Neuronal stem cell (in vitro differentiated cells): ENCODE measurements around the gene MCOLN2.
"Not testable (repeated sequence)": the region's sequence is repeated elsewhere in the genome, so short reads cannot be mapped to it uniquely, and the experiment has no call there.

Source experiments
- DNase-seq: peaks from one replicate; pipeline ENCODE4 v3.0.0-alpha.2; 2013; ENCODE audit warnings: low spot score
- H2AFZ ChIP-seq: one replicate; pipeline ENCODE4 v1.6.1; 2013; ENCODE audit warnings: mild to moderate bottlenecking, low read length, inconsistent platforms
- H2AK5ac ChIP-seq: 2 replicates; pipeline ENCODE4 v1.6.1; 2013; ENCODE audit warnings: low read depth, mild to moderate bottlenecking, inconsistent platforms, low read length, moderate library complexity, mixed read lengths
- H2BK120ac ChIP-seq: 2 replicates; pipeline ENCODE4 v1.6.1; 2013; ENCODE audit warnings: low read depth, mild to moderate bottlenecking, inconsistent platforms, low read length, moderate library complexity, mixed read lengths
- H2BK12ac ChIP-seq: one replicate; pipeline ENCODE4 v1.6.1; 2013; ENCODE audit warnings: low read length, inconsistent platforms
- H2BK15ac ChIP-seq: 2 replicates; pipeline ENCODE4 v1.6.1; 2013; ENCODE audit warnings: mild to moderate bottlenecking, low read length, inconsistent platforms, mixed read lengths
- H2BK5ac ChIP-seq: one replicate; pipeline ENCODE4 v1.6.1; 2013; ENCODE audit warnings: inconsistent platforms, mild to moderate bottlenecking, low read length, moderate library complexity
- H3K14ac ChIP-seq: one replicate; pipeline ENCODE4 v1.6.1; 2013; ENCODE audit warnings: low read length, inconsistent platforms
- H3K18ac ChIP-seq: 2 replicates; pipeline ENCODE4 v1.6.1; 2013; ENCODE audit warnings: low read length, inconsistent platforms
- H3K23ac ChIP-seq: 2 replicates; pipeline ENCODE4 v1.6.1; 2013; ENCODE audit warnings: low read depth, mild to moderate bottlenecking, mixed read lengths, low read length, inconsistent platforms; ENCODE audit not compliant: poor library complexity
- H3K27ac ChIP-seq: replicated peaks from 3 replicates; pipeline ENCODE4 v1.5.1; 2013; ENCODE audit warnings: low read length, inconsistent platforms
- H3K27me3 ChIP-seq, 3 experiments: 2 replicates each; pipeline ENCODE4 v1.6.1; 2013; ENCODE audit warnings: low read length in 3 of 3, mild to moderate bottlenecking in 2 of 3, inconsistent platforms in 1 of 3, low read depth in 1 of 3, mixed read lengths in 1 of 3, moderate library complexity in 1 of 3; ENCODE audit not compliant: control insufficient read depth in 3 of 3, insufficient read depth in 3 of 3
- H3K36me3 ChIP-seq, 2 donors: replicated peaks in 1 of 2; 2 replicates each; pipeline ENCODE4 v1.6.1; 2013; ENCODE audit warnings: low read length in 2 of 2; ENCODE audit not compliant: control insufficient read depth in 2 of 2, insufficient read depth in 2 of 2
- H3K4ac ChIP-seq: 2 replicates; pipeline ENCODE4 v1.6.1; 2013; ENCODE audit warnings: inconsistent platforms, mild to moderate bottlenecking, low read length, moderate library complexity
- H3K4me1 ChIP-seq, 2 donors: 1 replicate in 1 of 2; 2 replicates in 1 of 2; pipeline ENCODE4 v1.6.1; 2013; ENCODE audit warnings: low read length in 2 of 2, low read depth in 1 of 2; ENCODE audit not compliant: control insufficient read depth in 2 of 2, insufficient read depth in 1 of 2
- H3K4me2 ChIP-seq: one replicate; pipeline ENCODE4 v1.6.1; 2013; ENCODE audit warnings: mild to moderate bottlenecking, low read length, inconsistent platforms; ENCODE audit not compliant: insufficient read depth, poor library complexity, severe bottlenecking
- H3K4me3 ChIP-seq, 2 donors: 2 replicates each; pipeline ENCODE4 v1.5.1; 2013; ENCODE audit warnings: low read length in 2 of 2, mild to moderate bottlenecking in 2 of 2, inconsistent platforms in 1 of 2, moderate library complexity in 1 of 2
- H3K79me1 ChIP-seq: one replicate; pipeline ENCODE4 v1.6.1; 2013; ENCODE audit warnings: low read depth, mild to moderate bottlenecking, inconsistent platforms, low read length, moderate library complexity
- H3K9ac ChIP-seq: one replicate; pipeline ENCODE4 v1.6.1; 2013; ENCODE audit warnings: mild to moderate bottlenecking, low read depth, low read length, inconsistent platforms; ENCODE audit not compliant: poor library complexity
- H3K9me3 ChIP-seq, 2 donors: replicated peaks in 1 of 2; 2 replicates each; pipeline versions ENCODE3 to v1.6.1; 2013; ENCODE audit warnings: low read length in 2 of 2, mild to moderate bottlenecking in 2 of 2, inconsistent platforms in 1 of 2, low read depth in 1 of 2, mixed read lengths in 1 of 2, moderate library complexity in 1 of 2; ENCODE audit not compliant: control insufficient read depth in 2 of 2, insufficient read depth in 1 of 2
- H4K8ac ChIP-seq: one replicate; pipeline ENCODE4 v1.6.1; 2013; ENCODE audit warnings: low read depth, mild to moderate bottlenecking, inconsistent platforms, low read length, moderate library complexity
- H4K91ac ChIP-seq: one replicate; pipeline ENCODE4 v1.6.1; 2013; ENCODE audit warnings: low read length, low read depth, mild to moderate bottlenecking, inconsistent platforms; ENCODE audit not compliant: poor library complexity
- WGBS, 2 donors: extraction: QIAGEN DNeasy Blood & Tissue Kit; methylation state at CpG; one replicate each; pipeline ENCODE4 v1.1.7; 2013; ENCODE audit warnings: missing lambda C conversion rate in 2 of 2, mixed read lengths in 1 of 2; ENCODE audit not compliant: insufficient read length in 2 of 2, insufficient replicate concordance in 1 of 2; ENCODE audit errors: extremely low coverage in 2 of 2; 5-methylcytosine and 5-hydroxymethylcytosine counted together

MCOLN2 gene

DNA sequence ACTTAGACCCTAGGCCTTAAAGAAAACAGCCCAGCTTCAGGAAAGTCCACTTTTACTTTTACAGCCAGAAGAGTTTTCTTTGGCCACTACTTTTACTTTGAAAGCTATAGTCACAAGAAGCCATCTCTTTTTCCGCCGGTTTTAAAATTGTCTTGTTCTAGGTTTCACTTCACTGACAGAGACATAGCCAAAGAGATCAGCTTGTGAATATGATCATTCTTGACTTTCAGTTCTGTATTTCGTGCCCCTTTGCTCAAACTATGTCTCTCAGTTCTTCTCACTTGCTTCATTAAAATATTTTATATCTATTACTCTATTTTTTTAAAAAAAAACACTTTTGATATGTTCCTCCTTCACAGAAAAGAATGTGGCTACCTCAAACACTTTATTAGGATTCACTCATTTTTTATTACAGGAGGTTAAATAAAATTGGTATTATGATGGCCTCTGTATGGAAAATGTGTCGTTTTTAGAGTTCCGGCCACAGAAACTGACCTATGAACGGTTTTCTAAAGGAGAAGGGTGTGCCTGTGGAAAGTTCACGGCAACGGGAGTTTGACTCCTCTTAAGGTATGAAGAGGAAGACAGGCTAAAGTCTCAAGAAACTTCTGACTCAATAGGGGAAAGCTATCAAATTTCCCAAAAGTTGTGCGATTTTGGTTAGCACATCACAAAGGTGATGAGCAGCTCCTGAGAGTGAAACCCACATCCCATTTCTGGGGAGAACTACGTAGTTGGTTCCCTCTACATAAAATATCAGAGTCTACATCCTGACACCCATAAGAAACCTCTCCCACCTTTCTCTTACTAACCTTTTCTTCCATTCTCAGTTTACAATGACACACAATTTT is 1.2 kb downstream of the MCOLN2 start:
- H3K18ac ChIP-seq: no peak overlapping the region
- DNase-seq: no peak
- H2AFZ ChIP-seq: no peak overlapping the region
- H3K14ac ChIP-seq: no peak overlapping the region
- no peak overlapping the region for H4K8ac ChIP-seq
- no peaks in the 10 kb centered on the region for H3K79me1 ChIP-seq
- H2BK120ac ChIP-seq: no peak overlapping the region
- H3K4ac ChIP-seq: no peak overlapping the region
- no peak overlapping the region for H3K4me2 ChIP-seq
- no peak overlapping the region for H2AK5ac ChIP-seq
- no peak overlapping the region for H2BK5ac ChIP-seq
- H3K27me3 ChIP-seq: peaks cover 18 to 64% (median 37%) of the 10 kb centered on the region in 3 experiments
- no peak overlapping the region for H2BK12ac ChIP-seq
- peaks cover 2 to 9% of the 10 kb centered on the region in 2 donors for H3K4me1 ChIP-seq
- no peaks in the 10 kb centered on the region for H3K36me3 ChIP-seq
- H2BK15ac ChIP-seq: no peak overlapping the region
- WGBS, 2 donors: no CpG with 5 or more reads among the region's 10 CpGs
- no peak overlapping the region for H3K27ac ChIP-seq
- no peaks in the 10 kb centered on the region for H3K9me3 ChIP-seq
- H4K91ac ChIP-seq: no peak overlapping the region
- H3K23ac ChIP-seq: no peak overlapping the region
- no peak overlapping the region for H3K9ac ChIP-seq
- H3K4me3 ChIP-seq: no peak overlapping the region

GRCh38 chr1:84991097-84991920 is 5.6 kb downstream of the MCOLN2 start:
- no peak overlapping the region for H2BK12ac ChIP-seq
- WGBS, 2 donors: no CpG with 5 or more reads among the region's 8 CpGs
- H3K36me3 ChIP-seq: no peaks in the 10 kb centered on the region

DNA sequence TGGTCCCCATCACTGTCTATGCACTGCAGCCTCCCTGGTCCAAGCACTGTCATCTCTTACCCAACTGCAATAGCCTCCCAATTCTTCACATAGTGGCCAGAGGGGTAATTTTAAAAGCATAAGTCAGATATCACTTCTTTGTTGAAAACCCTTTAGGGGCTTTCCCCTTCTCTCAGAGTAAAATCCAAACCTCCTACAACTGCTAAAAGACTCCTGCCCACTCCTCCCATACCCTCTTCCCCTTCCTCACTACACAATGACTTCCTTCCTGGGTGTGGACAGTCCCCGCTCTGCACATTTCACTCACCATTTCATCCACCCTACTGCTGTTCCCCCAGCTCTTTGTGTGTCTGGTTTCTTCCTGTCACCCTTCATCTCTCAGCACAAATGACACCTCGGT is 8.3 kb downstream of the MCOLN2 start:
- Histone ChIP-seq H3K18ac (no peak overlapping the region), H3K27ac (no peak overlapping the region), H2BK120ac (no peak overlapping the region), H2AK5ac (no peak overlapping the region), H3K79me1 (no peaks in the 10 kb centered on the region), H2AFZ (no peak overlapping the region), H3K23ac (no peak overlapping the region), H3K9me3 (no peaks in the 10 kb centered on the region), H3K27me3 (no peaks in the 10 kb centered on the region), H2BK5ac (no peak overlapping the region), H3K4me1 (no peaks in the 10 kb centered on the region), H4K91ac (no peak overlapping the region), H2BK12ac (no peak overlapping the region), H3K14ac (no peak overlapping the region), H3K36me3 (no peaks in the 10 kb centered on the region), H3K4ac (no peak overlapping the region), H3K4me2 (no peak overlapping the region), H3K4me3 (no peak overlapping the region), H2BK15ac (no peak overlapping the region), H3K9ac (no peak overlapping the region), H4K8ac (no peak overlapping the region)
- no peak for DNase-seq
- no CpG with 5 or more reads among the region's 2 CpGs for WGBS, 2 donors

More at GRCh38 chr1:84991097-84991920, 5.6 kb downstream of the MCOLN2 start:
- Histone ChIP-seq H3K9me3 (no peaks in the 10 kb centered on the region), H3K14ac (no peak overlapping the region), H3K4ac (no peak overlapping the region), H4K91ac (no peak overlapping the region), H3K27me3 (peaks cover 2 to 22% (median 5%) of the 10 kb centered on the region in 3 experiments), H3K4me1 (no peaks in the 10 kb centered on the region), H4K8ac (no peak overlapping the region), H3K79me1 (no peaks in the 10 kb centered on the region), H2BK120ac (no peak overlapping the region), H3K23ac (no peak overlapping the region), H3K4me2 (no peak overlapping the region), H2AK5ac (no peak overlapping the region), H3K9ac (no peak overlapping the region), H3K4me3 (no peak overlapping the region), H2BK15ac (no peak overlapping the region), H2AFZ (no peak overlapping the region), H2BK5ac (no peak overlapping the region), H3K18ac (no peak overlapping the region), H3K27ac (no peak overlapping the region)
- no peak for DNase-seq

- not testable (repeated sequence) for H3K4ac ChIP-seq, H2BK5ac ChIP-seq, H2AK5ac ChIP-seq, H3K4me3 ChIP-seq, H3K23ac ChIP-seq, H3K27me3 ChIP-seq, H4K8ac ChIP-seq, H4K91ac ChIP-seq, H2AFZ ChIP-seq, H3K36me3 ChIP-seq, H2BK120ac ChIP-seq, H3K4me2 ChIP-seq, H3K18ac ChIP-seq, H3K14ac ChIP-seq, H3K4me1 ChIP-seq, H2BK12ac ChIP-seq, H3K27ac ChIP-seq, H3K9me3 ChIP-seq, H3K9ac ChIP-seq, H3K79me1 ChIP-seq, H2BK15ac ChIP-seq, DNase-seq
- WGBS, 2 donors: no CpG with 5 or more reads among the region's 3 CpGs
Observed at GRCh38 chr1:84986561-84986960, 10.4 kb downstream of the MCOLN2 start.
